ENCODE results near the gene QRICH2.
"Not testable (repeated sequence)": the region's sequence is repeated elsewhere in the genome, so short reads cannot be mapped to it uniquely, and the experiment has no call there.

The QRICH2 gene

DNA sequence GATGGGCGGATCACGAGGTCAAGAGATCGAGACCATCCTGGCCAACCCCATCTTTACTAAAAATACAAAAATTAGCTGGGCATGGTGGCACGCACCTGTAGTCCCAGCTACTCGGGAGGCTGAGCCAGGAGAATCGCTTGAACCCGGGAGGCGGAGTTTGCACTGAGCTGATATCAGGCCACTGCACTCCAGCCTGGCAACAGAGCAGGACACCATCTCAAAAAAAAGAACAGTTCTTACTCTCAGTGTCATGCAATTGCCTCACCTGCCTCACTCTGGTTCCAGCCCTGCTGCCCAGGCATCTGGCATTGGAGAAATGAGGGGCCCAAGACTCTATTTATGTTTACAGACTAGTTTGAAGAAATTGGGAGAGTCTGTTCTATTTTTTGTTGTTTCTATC lies 63.4 kb downstream of the QRICH2 start:
- not testable (repeated sequence) for DNase-seq

- DNase-seq, result no peak
Observed at GRCh38 chr17:76243826-76244679, 64.0 kb downstream of the QRICH2 start.

DNA sequence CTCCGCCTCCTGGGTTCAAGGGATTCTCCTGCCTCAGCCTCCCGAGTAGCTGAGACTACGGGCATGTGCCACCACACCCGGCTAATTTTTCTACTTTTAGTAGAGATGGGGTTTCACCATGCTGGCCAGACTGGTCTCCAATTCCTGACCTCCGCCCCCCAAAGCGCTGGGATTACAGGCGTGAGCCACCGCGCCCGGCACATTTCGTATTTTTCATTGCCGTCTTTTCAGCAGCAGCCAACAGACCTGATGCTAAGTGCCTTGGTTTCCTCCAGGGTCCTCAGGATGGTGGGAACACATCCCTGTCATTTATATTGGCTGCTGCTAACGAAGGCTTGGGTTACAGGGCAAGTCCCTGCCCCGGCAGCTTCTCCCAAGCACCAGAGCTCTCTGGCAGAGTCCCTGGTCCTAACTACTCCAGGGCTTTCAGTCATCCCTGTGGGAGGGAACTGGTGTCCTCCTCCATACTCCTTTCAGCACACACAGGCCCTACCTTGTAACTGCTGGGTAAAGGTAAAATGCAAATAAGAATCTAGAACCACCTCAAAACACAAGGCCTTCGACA lies 66.3 kb downstream of the QRICH2 start:
- DNase-seq, result no peak

DNA sequence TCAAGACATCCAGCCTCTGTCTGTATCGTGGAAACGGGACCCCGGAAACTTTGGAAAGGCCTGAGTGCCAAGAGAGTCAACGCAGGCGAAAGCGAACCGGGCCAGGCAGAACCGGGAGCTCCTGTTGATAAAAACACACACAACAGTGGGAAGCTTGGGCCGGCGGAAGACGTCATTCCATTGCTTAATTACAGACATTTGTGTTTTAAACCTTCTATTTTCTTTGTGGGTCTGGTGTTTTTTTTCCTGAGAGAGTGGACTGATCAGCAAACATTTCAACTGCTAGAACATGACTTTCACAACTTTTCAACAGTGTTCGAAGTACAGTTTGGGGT lies 66.9 kb downstream of the QRICH2 start:
- DNase-seq, result no peak

GRCh38 chr17:76240461-76241203 lies 67.4 kb downstream of the QRICH2 start, which contains the start of gene RNF157:
Gene RNF157, minus strand, starts transcription at chr17:76240493. Its CDS starts 253 bp downstream, at chr17:76240240.
- DNase-seq, result peak; percentile 34

GRCh38 chr17:76239538-76240274 lies 68.4 kb downstream of the QRICH2 start:
- DNase-seq, result no peak

DNA sequence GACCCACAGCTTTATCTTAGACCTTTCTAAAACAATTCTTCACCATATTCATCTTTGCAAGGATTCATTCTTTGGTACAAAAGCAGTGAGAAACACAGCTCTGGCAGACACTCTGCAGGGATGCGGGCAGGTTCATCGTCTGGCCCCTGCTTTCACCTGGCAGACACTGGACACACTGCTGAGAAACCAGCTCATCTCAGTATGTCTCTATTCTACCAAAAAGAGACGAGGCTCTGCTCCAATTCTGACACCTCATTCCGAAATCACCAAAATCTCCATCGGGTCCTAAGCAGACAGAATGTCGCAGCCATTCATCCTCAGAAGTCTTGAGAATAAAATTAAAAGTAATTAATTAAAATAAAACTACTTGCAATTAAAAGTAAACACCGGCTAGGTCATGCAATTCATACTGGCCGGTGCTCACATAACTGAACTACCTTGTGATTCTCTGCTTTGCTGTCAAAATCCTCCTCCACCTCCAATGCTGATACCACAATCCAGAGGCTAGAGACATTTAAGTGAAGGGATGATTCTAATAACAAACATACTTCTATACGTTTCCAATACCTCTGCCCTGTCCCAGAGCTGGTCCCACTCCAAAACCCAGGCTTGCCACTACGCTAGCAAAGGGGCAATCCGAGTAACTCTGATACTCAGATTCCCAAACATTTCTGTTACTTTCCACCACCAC lies 69.1 kb downstream of the QRICH2 start:
- no peak for DNase-seq

GRCh38 chr17:76237859-76238313 lies 70.2 kb downstream of the QRICH2 start:
- no peak for DNase-seq

DNA sequence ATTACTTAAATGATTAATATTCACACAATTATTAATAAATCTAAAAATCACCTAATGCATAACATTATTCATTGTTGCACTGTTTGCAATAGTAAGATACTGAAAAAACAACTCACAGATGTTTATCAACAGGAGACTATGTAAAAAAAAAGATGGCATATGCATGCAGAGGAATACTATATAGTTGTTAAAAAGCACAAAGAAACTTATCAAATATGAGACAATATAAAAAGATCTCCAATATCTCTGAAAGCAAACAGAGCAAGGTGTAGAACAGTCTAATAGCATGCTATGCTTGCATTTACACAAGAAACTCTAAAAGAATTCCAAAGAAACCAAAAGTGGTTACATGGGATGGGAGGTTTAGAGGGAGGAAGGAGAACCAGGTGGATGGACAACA lies 71.5 kb downstream of the QRICH2 start:
- DNase-seq, result no peak

DNA sequence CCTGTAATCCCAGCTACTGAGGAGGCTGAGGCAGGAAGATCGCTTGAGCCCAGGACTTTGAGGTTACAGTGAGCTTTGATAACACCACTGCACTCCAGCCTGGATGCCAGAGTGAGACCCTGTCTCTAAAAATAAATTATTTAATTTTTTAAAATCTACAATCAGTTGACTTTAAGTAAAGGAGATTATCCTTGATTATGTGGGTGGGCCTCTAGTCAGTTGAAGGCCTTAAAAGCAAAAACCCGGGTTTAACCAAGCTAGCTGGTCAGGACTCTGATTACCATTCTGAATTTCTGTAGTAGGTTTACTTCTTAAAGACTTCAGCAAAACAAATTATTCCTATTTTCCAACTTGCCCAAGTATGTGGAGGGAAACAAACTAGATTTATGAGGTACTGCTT lies 72.2 kb downstream of the QRICH2 start:
- no peak for DNase-seq

- DNase-seq, result no peak
Observed at GRCh38 chr17:76234354-76234679, 73.8 kb downstream of the QRICH2 start.

DNA sequence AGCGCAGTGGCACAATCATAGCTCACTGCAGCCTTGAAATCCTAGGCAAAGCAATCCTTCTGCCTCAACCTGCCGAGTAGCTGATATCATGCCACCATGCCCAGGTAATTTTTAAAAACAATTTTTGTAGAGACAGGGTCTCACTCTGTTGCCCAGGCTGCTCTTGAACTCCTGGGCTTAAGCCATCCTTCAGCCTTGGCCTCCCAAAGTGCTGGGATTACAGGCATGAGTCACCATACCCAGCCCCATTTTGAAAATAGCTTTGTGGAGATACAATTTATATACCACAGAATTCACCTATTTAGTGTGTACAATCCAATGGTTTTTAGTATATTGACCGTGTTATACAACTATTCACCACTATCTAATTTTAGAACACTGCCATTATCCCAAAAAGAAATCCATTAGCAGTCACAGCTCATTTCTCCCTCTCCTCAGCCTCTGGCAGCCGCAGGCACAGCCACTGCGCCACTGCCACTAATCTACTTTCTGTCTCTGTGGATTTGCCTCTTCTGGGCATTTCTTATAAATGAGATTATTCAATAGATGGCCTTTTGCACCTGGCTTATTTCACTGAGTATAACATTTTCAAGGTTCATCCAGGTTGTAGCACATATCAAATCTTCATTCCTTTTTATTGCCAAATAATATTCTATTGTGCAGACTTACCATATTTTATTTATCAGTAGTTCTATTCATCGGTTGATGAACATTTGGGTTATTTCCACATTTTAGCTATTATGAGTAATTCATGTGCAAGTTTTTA lies 74.3 kb downstream of the QRICH2 start:
- no peak for DNase-seq

- DNase-seq, result no peak
Observed at GRCh38 chr17:76232342-76232741, 75.7 kb downstream of the QRICH2 start.

GRCh38 chr17:76226749-76227148 lies 81.3 kb downstream of the QRICH2 start:
- DNase-seq, result not testable (repeated sequence)

GRCh38 chr17:76225373-76226086 lies 82.5 kb downstream of the QRICH2 start:
- not testable (repeated sequence) for DNase-seq
